ENCODE measurements around the gene PI4K2A.
"Not testable (repeated sequence)": the region's sequence is repeated elsewhere in the genome, so short reads cannot be mapped to it uniquely, and the experiment has no call there.

PI4K2A gene

DNA sequence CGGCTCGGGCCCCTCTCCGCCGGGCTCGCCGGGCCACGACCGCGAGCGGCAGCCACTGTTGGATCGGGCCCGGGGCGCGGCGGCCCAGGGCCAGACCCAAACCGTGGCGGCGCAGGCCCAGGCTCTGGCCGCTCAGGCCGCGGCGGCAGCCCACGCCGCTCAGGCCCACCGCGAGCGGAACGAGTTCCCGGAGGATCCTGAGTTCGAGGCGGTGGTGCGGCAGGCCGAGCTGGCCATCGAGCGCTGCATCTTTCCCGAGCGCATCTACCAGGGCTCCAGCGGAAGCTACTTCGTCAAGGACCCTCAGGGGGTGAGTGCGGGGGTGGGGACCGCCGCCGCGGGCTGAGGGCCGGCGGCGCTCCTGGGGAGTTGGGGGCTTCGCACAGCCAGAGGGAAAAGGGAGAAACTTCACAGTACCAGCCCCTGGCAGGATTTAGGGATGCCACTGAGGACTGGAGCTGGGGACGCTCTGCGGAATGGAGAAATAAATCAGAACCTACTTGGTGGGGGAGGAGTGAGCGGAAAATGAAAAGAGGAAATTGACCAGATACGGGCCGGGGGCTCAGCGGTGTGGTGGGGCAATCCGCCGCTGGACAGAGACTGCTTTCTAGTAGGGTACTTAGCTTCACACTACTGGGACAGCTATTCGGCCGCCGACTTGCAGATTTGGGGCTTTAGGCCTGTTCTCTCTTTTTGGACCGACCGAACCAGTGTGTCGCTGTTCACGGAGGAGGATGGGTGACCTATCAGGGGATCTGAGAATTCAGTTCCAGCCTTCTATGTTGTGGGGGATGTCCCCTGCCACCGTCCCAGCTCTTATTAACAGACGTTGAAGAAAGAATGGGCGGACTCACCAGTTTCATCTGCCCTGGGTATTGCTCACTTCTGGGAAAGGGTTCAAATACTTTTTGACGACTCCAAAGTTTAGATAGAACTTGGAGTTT lies 669 bp downstream of the PI4K2A start (continued):
- TF ChIP-seq, protein P1, sequence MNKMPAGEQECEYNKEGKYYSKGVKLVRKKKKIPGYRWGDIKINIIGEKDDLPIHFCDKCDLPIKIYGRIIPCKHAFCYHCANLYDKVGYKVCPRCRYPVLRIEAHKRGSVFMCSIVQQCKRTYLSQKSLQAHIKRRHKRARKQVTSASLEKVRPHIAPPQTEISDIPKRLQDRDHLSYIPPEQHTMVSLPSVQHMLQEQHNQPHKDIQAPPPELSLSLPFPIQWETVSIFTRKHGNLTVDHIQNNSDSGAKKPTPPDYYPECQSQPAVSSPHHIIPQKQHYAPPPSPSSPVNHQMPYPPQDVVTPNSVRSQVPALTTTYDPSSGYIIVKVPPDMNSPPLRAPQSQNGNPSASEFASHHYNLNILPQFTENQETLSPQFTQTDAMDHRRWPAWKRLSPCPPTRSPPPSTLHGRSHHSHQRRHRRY (tag by site-specific recombination; IDR thresholded peaks at IDR 0.05) = no peak
- TF ChIP-seq ZNF184 (tag by site-specific recombination; IDR thresholded peaks at IDR 0.05) (no peak), SETDB1 (IDR thresholded peaks at IDR 0.05; ENCODE audit: insufficient read length, low read length) (no peak), SCRT1 (tag by site-specific recombination; IDR thresholded peaks at IDR 0.05; ENCODE audit: borderline replicate concordance) (no peak), ZNF24 (tag by site-specific recombination; IDR thresholded peaks at IDR 0.05) (no peak), ZFP69B (tag by site-specific recombination; IDR thresholded peaks at IDR 0.05) (0 out of 2 replicates have a peak, but pooled peaks have one; percentile 27), ZFHX2 (tag by site-specific recombination; conservative IDR thresholded peaks at IDR 0.05) (peak; percentile 45; the same call in 1 of the 2 replicates), ZNF423 (tag by site-specific recombination; IDR thresholded peaks at IDR 0.05) (no peak), ZBTB48 (tag by site-specific recombination; IDR thresholded peaks at IDR 0.05) (0 out of 2 replicates have a peak, but pooled peaks have one; percentile 35), ZNF629 (tag by site-specific recombination; IDR thresholded peaks at IDR 0.05) (no peak), ZIC2 (tag by site-specific recombination; IDR thresholded peaks at IDR 0.05) (no peak), KLF16 (tag by site-specific recombination; IDR thresholded peaks at IDR 0.05) (no peak), ZNF473 (tag by site-specific recombination; IDR thresholded peaks at IDR 0.05) (no peak)
- TF ChIP-seq, protein P2, sequence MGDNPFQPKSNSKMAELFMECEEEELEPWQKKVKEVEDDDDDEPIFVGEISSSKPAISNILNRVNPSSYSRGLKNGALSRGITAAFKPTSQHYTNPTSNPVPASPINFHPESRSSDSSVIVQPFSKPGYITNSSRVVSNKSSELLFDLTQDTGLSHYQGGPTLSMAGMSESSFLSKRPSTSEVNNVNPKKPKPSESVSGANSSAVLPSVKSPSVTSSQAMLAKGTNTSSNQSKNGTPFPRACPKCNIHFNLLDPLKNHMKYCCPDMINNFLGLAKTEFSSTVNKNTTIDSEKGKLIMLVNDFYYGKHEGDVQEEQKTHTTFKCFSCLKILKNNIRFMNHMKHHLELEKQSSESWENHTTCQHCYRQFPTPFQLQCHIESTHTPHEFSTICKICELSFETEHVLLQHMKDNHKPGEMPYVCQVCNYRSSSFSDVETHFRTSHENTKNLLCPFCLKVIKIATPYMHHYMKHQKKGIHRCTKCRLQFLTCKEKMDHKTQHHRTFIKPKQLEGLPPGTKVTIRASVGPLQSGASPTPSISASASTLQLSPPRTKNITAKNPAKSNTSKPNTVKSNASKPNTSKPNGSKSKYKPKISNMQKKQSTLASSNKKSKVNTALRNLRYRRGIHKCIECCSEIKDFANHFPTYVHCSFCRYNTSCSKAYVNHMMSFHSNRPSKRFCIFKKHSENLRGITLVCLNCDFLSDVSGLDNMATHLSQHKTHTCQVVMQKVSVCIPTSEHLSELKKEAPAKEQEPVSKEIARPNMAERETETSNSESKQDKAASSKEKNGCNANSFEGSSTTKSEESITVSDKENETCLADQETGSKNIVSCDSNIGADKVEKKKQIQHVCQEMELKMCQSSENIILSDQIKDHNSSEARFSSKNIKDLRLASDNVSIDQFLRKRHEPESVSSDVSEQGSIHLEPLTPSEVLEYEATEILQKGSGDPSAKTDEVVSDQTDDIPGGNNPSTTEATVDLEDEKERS (tag by site-specific recombination; IDR thresholded peaks at IDR 0.05) = no peak

DNA sequence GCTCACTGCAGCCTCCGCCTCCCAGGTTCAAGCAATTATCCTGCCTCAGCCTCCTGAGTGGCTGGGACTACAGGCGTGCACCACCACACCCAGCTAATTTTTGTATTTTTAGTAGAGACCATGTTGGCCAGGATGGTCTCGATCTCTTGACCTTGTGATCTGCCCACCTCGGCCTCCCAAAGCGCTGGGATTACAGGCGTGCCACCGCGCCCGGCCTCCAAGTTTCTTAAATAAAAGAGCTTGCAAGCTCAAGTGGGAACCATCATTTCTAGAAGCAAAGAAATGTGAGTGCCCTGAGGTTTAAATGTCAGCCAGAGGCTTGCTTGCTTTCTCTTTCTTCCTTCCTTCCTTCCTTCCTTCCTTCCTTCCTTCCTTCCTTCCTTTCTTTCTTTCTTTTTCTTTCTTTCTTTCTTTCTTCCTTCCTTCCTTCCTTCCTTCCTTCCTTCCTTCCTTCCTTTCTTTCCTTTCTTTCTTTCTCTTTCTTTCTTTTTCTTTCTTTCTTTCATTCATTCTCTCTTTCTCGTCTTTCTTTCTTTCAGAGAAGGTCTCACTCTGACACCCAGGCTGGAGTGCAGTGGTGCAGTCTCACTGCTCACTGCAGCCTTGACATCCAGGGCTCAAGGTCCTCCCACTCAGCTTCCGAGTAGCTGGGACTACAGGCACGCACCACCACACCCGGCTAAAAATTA lies 2.1 kb downstream of the PI4K2A start:
- not testable (repeated sequence) for H3K4me3 ChIP-seq (ENCODE audit: low read depth, low read length); H3K4me1 ChIP-seq (ENCODE audit: control insufficient read depth, insufficient read depth, low read length); H3K9me3 ChIP-seq (ENCODE audit: control insufficient read depth, insufficient read depth, low read depth, low read length); H3K27ac ChIP-seq (ENCODE audit: extremely low read depth, low read depth, low read length)
- peaks cover 11 to 32% of the 10 kb centered on the region in 2 experiments for H3K36me3 ChIP-seq (ENCODE audit: control insufficient read depth in 2 of 2, insufficient read depth in 1 of 2, low read length in 2 of 2)
- POLR2A ChIA-PET = interaction anchor here (3.5 kb wide), 1 partner anchor 45 kb away, joined by 20 read pairs; the partner anchor contains the start of gene AVPI1
- CTCF ChIA-PET = interaction anchor here (0.8 to 1.3 kb wide), 2 partner anchors 11 to 71 kb away, joined by 3 to 4 read pairs; no protein-coding TSS in a partner anchor
- TF ChIP-seq ZNF366 (tag by site-specific recombination; conservative IDR thresholded peaks at IDR 0.05) = peak; percentile 95

DNA sequence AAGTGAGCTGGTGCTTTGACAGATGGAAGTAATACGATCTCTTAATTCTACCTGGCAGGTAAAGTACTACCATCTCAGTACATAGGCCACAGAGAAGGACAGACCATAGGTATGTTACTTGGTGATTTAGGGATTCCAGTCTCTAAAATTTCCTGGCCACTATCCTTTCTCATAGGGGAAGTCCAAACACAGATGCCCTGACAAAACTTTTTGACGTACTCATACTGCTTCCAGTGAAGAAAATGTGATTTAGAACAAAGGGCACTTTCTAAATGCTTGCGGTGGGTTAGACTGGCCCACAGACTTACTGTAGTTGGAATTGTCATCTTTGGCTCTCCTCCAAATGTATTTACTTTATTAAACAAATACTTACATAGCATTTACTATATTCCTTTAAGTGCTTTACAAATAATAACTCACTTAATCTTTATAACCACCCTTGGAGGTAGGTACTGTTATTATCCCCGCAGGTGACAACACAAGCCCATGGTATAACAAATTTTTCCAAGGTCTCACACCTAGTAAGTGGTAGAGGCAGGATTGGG lies 3.0 kb downstream of the PI4K2A start:
- POLR2A ChIA-PET = no interaction called here
- Histone ChIP-seq H3K36me3 (ENCODE audit: control insufficient read depth in 2 of 2, insufficient read depth in 1 of 2, low read length in 2 of 2) (peaks cover 11 to 33% of the 10 kb centered on the region in 2 experiments), H3K9me3 (ENCODE audit: control insufficient read depth, insufficient read depth, low read depth, low read length) (no peaks in the 10 kb centered on the region), H3K27ac (ENCODE audit: extremely low read depth, low read depth, low read length) (no peak overlapping the region), H3K4me1 (ENCODE audit: control insufficient read depth, insufficient read depth, low read length) (peaks cover 2% of the 10 kb centered on the region; the same call in 1 of the 2 replicates), H3K4me3 (ENCODE audit: low read depth, low read length) (no peak overlapping the region)
- CTCF ChIA-PET = interaction anchor here (0.8 to 1.1 kb wide), 2 partner anchors 11 to 237 kb away, joined by 3 read pairs; no protein-coding TSS in a partner anchor
- TF ChIP-seq, protein P2 (tag by site-specific recombination; IDR thresholded peaks at IDR 0.05) = no peak
- TF ChIP-seq ZNF23 (tag by site-specific recombination; IDR thresholded peaks at IDR 0.05; ENCODE audit: borderline replicate concordance) (no peak), SCRT2 (tag by site-specific recombination; IDR thresholded peaks at IDR 0.05) (no peak), KLF7 (tag by site-specific recombination; IDR thresholded peaks at IDR 0.05; ENCODE audit: borderline replicate concordance) (no peak), ZNF138 (tag by site-specific recombination; IDR thresholded peaks at IDR 0.05; ENCODE audit: borderline replicate concordance) (no peak), KLF16 (tag by site-specific recombination; IDR thresholded peaks at IDR 0.05) (no peak), MYNN (tag by site-specific recombination; IDR thresholded peaks at IDR 0.05; ENCODE audit: borderline replicate concordance) (no peak)
- TF ChIP-seq, protein P3, sequence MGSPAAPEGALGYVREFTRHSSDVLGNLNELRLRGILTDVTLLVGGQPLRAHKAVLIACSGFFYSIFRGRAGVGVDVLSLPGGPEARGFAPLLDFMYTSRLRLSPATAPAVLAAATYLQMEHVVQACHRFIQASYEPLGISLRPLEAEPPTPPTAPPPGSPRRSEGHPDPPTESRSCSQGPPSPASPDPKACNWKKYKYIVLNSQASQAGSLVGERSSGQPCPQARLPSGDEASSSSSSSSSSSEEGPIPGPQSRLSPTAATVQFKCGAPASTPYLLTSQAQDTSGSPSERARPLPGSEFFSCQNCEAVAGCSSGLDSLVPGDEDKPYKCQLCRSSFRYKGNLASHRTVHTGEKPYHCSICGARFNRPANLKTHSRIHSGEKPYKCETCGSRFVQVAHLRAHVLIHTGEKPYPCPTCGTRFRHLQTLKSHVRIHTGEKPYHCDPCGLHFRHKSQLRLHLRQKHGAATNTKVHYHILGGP (tag by site-specific recombination; IDR thresholded peaks at IDR 0.05) = no peak
